BE2C (cell line): ENCODE results near the gene ITCH.
"Not testable (repeated sequence)": the region's sequence is repeated elsewhere in the genome, so short reads cannot be mapped to it uniquely, and the experiment has no call there.

Source experiments
- DNase-seq: peaks from one replicate; pipeline ENCODE4 v3.0.0-alpha.2; 2020
- H3K27me3 ChIP-seq: fragments of 250-450 bp; sonication (Bioruptor Pico); 2 replicates; pipeline ENCODE4 v1.5.1; 2020; ENCODE audit warnings: mild to moderate bottlenecking
- H3K36me3 ChIP-seq: fragments of 250-450 bp; sonication (Bioruptor Pico); 2 replicates; pipeline ENCODE4 v1.5.1; 2020; ENCODE audit warnings: mild to moderate bottlenecking
- H3K4me1 ChIP-seq: fragments of 250-450 bp; sonication (Bioruptor Pico); 2 replicates; pipeline ENCODE4 v1.5.1; 2020
- H3K4me3 ChIP-seq: 2 replicates; pipeline ENCODE4 v1.5.1; 2011; ENCODE audit warnings: low read depth, low read length
- H3K9me3 ChIP-seq: fragments of 250-450 bp; sonication (Bioruptor Pico); 2 replicates; pipeline ENCODE4 v1.5.1; 2020
- TF ChIP-seq, protein P1 (sequence below): IDR thresholded peaks from 2 replicates; pipeline ENCODE4 v1.5.1; 2012; ENCODE audit warnings: mild to moderate bottlenecking, low read depth, low read length

ITCH gene

DNA sequence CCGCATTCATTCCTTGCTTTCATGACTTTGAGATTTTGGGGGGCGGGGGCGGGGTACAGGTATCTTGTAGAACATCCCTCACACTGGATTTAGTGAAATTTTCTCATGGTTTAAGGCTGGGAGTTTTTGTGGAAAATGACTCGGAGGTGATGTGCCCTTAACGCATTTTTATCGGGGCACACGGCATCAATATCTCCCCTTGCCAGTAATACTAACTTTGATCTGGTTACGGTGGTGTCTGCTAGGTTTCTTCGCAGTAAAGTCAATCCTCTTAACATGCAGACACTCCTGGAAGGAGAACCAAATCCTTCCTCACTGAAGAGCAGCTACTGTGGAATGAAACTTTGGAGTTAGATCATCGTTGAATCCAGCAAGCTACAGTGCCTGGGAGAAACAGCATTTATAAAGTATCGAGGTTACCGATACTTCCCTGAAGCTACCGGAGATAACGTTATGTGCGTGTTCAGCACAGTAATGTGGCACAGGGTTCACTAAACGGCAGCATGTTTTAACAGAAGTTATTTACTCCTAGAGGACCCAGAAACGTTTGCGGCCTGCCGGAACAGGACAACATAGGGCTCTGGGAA lies 151.9 kb downstream of the ITCH start:
- Histone ChIP-seq H3K27me3 (no peaks in the 10 kb centered on the region), H3K4me3 (peak overlapping the region; percentile 94), H3K36me3 (peaks cover 20% of the 10 kb centered on the region; the same call in 1 of the 2 replicates), H3K9me3 (no peaks in the 10 kb centered on the region), H3K4me1 (no peaks in the 10 kb centered on the region; the same call in 1 of the 2 replicates)
- TF ChIP-seq, protein P1, sequence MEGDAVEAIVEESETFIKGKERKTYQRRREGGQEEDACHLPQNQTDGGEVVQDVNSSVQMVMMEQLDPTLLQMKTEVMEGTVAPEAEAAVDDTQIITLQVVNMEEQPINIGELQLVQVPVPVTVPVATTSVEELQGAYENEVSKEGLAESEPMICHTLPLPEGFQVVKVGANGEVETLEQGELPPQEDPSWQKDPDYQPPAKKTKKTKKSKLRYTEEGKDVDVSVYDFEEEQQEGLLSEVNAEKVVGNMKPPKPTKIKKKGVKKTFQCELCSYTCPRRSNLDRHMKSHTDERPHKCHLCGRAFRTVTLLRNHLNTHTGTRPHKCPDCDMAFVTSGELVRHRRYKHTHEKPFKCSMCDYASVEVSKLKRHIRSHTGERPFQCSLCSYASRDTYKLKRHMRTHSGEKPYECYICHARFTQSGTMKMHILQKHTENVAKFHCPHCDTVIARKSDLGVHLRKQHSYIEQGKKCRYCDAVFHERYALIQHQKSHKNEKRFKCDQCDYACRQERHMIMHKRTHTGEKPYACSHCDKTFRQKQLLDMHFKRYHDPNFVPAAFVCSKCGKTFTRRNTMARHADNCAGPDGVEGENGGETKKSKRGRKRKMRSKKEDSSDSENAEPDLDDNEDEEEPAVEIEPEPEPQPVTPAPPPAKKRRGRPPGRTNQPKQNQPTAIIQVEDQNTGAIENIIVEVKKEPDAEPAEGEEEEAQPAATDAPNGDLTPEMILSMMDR = no peak
- no peak for DNase-seq

DNA sequence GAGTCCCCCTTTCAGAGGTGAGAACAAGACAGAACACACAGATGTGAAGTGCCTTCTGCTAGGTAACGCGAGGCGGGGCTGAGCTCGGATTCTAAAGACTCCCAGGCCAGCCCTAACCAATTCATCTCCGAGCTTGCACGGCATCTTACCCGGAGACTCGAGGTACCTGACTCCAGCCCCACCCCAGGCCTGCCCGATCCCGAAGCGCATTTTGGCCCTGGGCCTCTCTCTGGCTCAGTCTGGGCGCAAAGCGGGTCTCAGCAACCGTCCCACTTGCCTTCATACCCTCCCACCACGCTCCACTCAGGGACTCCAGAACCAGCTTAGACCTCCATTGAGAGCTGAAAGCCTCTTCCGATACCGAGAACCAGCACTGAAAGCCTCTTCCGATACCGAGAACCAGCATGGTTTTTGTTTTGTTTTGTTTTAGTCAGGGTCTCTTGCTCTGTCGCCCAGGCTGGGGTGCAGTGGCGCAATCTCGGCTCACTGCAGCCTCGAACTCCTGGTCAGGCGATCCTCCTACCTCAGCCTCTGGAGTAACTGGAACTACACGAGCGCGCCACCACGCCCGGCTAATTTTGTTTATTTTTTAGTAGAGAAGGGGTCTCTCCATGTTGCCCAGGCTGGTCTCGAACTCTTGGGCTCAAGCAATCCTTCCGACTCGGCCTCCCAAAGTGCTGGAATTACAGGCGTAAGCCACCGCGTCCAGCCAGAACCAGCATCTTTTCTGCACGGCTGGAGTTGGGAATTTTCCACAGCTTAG lies 152.6 kb downstream of the ITCH start:
- Histone ChIP-seq H3K4me3 (peak overlapping the region; percentile 94), H3K27me3 (no peaks in the 10 kb centered on the region), H3K9me3 (no peaks in the 10 kb centered on the region), H3K4me1 (no peaks in the 10 kb centered on the region; the same call in 1 of the 2 replicates), H3K36me3 (peaks cover 17% of the 10 kb centered on the region; the same call in 1 of the 2 replicates)
- DNase-seq = peak; percentile 31
- TF ChIP-seq, protein P1 = no peak

DNA sequence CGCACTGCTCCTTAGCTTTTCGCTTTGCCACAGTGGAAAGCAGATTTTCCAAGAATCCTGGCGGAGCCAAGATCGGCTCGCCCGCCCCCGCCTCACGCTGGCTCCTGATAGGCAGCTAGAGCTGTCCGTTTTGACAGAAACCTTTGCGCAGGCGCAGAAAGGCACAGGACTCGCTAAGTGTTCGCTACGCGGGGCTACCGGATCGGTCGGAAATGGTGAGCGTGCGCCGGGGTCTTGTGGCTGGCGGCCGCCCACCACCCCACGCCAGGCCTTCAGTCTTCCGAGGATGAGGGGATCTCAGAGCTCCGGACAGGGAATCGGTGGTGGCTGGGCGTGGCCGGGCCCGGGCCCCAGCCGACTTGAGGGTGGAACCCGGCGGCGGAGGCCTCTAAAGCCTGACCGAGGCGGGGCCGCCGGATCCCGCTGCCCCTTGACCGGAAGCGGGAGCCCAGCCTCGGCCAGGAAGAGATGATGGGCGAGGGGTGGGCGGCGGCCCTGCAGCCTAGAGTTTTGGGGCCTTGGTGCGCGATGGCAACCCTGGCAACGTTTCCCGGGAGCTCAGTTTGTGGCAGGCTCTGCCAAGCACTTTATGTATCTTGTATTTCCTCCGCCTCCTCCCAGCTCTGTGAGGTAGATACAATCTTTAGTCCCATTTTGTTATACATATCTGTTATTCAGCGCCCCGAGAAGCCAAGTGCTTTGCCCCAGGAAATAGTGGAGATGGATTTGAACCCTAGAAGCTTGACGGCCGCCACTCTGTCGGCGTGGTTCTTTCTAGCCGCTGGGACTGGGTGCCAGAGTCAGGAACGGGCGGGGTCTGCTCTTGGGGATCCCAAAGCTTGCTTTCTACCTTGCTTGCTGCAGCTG lies 153.4 kb downstream of the ITCH start, which contains the start of gene DYNLRB1:
Gene DYNLRB1, plus strand, starts transcription at position 176 of the 867 bp plus-strand sequence. Its CDS starts 37 bp downstream, at position 213.
- TF ChIP-seq, protein P1 = no peak
- no peaks in the 10 kb centered on the region for H3K27me3 ChIP-seq
- peaks cover 10% of the 10 kb centered on the region; the same call in 1 of the 2 replicates for H3K36me3 ChIP-seq
- no peaks in the 10 kb centered on the region; the same call in 1 of the 2 replicates for H3K4me1 ChIP-seq
- peak; percentile 98 for DNase-seq
- H3K9me3 ChIP-seq = no peaks in the 10 kb centered on the region
- H3K4me3 ChIP-seq = peak within 1 kb of the TSS; percentile 94

DNA sequence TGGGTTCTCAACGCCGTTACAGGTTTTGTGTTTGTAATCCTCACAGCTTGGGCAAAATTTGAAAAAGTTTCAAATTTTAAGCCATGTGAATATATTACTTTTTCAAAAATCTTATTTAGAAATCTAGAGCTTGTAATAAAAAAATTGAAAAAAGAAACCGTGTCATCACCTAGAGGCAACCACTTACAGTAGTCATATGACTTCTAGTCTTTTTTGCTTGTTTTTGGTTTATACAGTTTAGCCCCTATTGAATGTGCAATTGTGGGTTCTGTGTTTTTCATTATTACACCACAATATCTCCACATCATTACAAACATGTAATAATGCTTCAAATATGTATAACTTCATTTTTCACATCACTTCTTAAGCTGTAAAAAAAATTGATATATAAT lies 154.0 kb downstream of the ITCH start:
- Histone ChIP-seq H3K27me3 (no peaks in the 10 kb centered on the region), H3K36me3 (peaks cover 10% of the 10 kb centered on the region; the same call in 1 of the 2 replicates), H3K4me1 (no peaks in the 10 kb centered on the region; the same call in 1 of the 2 replicates), H3K9me3 (no peaks in the 10 kb centered on the region), H3K4me3 (peak overlapping the region; percentile 94)
- DNase-seq = no peak
- TF ChIP-seq, protein P1 = no peak

DNA sequence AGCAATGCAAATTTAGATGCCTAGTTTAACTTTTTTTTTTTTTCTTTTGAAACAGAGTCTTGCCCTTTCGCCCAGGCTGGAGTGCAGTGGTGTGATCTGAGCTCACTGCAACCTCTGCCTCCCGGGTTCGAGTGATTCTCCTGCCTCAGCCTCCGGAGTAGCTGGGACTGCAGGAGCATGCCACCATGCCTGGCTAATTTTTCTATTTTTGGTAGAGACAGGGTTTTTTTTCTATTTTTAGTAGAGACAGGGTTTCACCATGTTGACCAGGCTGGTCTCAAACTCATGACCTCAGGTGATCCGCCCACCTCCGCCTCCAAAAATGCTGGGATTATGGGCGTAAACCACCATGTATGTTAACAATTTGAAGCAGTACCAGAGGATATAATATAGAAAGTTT lies 155.8 kb downstream of the ITCH start:
- not testable (repeated sequence) for H3K4me3 ChIP-seq, DNase-seq, H3K36me3 ChIP-seq, H3K9me3 ChIP-seq, H3K27me3 ChIP-seq, H3K4me1 ChIP-seq

DNA sequence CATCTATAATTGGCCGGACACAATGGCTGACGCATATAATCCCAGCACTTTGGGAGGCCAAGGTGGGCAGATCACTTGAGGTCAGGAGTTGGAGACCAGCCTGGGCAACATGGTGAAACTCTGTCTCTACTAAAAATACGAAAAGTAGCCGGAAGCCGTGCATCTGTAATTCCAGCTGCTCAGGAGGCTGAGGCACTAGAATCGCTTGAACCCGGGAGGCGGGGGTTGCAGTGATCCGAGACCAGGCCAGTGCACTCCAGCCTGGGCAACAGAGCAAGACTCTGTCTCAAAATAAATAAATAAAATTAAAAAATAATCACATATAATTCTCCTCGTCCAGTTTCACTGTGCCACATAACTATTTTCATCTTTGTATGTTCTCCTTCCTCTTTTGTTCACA lies 156.8 kb downstream of the ITCH start:
- not testable (repeated sequence) for H3K36me3 ChIP-seq, H3K4me3 ChIP-seq, H3K27me3 ChIP-seq, H3K9me3 ChIP-seq, DNase-seq, H3K4me1 ChIP-seq
